OCI-LY3 (cell line): ENCODE results near the gene TAMALIN.

ENCODE experiments used
- H2AFZ ChIP-seq: fragments of 200-600, 300-600 bp; shearing (Covaris generic); 2 replicates; pipeline ENCODE4 v1.6.0; 2014; ENCODE audit warnings: antibody characterized with exemption, low read depth, low read length
- H3K27ac ChIP-seq: fragments of 200-600, 300-600 bp; sonication (generic); 2 replicates; pipeline ENCODE4 v1.5.1; 2014; ENCODE audit warnings: mild to moderate bottlenecking, low read length, moderate library complexity, mixed read lengths
- H3K27me3 ChIP-seq: fragments of 200-600, 300-600 bp; sonication (generic); 2 replicates; pipeline ENCODE4 v1.6.1; 2014; ENCODE audit warnings: low read depth, low read length, mixed read lengths
- H3K36me3 ChIP-seq: fragments of 200-600, 300-600 bp; sonication (generic); replicated peaks from 2 replicates; pipeline ENCODE3; 2014; ENCODE audit warnings: low read depth, low read length, mixed read lengths
- H3K4me1 ChIP-seq: fragments of 300-600, 200-600 bp; sonication (generic); 2 replicates; pipeline ENCODE4 v1.6.1; 2014; ENCODE audit warnings: low read length, mixed read lengths
- H3K4me2 ChIP-seq: fragments of 200-600, 300-600 bp; sonication (generic); 2 replicates; pipeline ENCODE4 v1.6.1; 2014; ENCODE audit warnings: low read length, mixed read lengths
- H3K4me3 ChIP-seq: fragments of 300-600, 200-600 bp; sonication (generic); 2 replicates; pipeline ENCODE4 v1.5.1; 2014; ENCODE audit warnings: antibody characterized with exemption, mild to moderate bottlenecking, low read length, moderate library complexity
- H3K79me2 ChIP-seq: fragments of 300-600, 200-600 bp; shearing (Covaris generic); 2 replicates; pipeline ENCODE4 v1.6.1; 2014; ENCODE audit warnings: mild to moderate bottlenecking, low read length, mixed read lengths
- H3K9ac ChIP-seq: fragments of 300-600, 200-600 bp; shearing (Covaris generic); 2 replicates; pipeline ENCODE4 v1.6.0; 2014; ENCODE audit warnings: mild to moderate bottlenecking, low read length, moderate library complexity
- H3K9me3 ChIP-seq: fragments of 200-600, 300-600 bp; shearing (Covaris generic); 2 replicates; pipeline ENCODE4 v1.6.1; 2014; ENCODE audit warnings: low read length, mixed read lengths; ENCODE audit not compliant: insufficient read depth
- H4K20me1 ChIP-seq: fragments of 200-600, 300-600 bp; sonication (generic); 2 replicates; pipeline ENCODE4 v1.6.1; 2016; ENCODE audit warnings: low read length, mixed read lengths; ENCODE audit not compliant: insufficient read depth
- EZH2phosphoT487 ChIP-seq: fragments of 200-600 bp; shearing (Covaris generic); IDR thresholded peaks from 2 replicates; pipeline ENCODE4 v1.6.1; 2018; ENCODE audit warnings: antibody characterized with exemption, mixed run types, low read depth
- TF ChIP-seq, protein P1 (sequence below): fragments of 200-600, 300-600 bp; sonication (generic); IDR thresholded peaks from 2 replicates; pipeline ENCODE4 v1.5.1; 2014; ENCODE audit warnings: antibody characterized with exemption, low read length, low read depth

The TAMALIN gene

DNA sequence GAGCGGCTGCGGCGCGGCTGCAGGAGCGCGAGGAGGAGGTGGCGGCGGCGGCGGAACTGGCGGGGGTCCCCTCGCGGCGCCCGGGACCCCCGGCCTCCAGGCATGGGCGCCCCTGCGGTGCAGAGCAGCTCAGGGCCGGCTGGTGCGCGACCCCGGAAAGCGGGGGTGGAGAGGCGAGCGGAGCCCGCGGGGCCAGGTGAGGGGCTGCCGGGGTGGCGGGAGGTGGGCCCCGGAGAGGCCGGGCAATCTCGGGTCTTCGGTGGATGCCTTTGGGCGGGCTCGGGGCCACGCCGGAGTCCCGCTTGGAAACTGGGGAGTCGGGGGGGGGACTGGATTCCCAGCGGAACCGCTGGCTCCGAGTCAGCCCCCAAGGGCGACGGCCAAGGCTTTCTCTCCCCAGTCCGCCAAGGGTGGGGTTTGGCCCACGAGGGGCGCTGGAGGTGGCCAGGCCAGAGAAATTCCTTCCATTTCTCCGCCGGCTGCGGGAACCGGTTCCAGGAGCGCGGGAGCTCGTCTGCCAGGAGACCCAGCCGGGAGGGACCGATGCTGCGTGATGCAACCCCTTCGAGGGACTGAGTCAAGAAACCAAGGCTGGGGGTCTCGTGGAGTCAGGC, 30.6 kb downstream of the TAMALIN start:
- Histone ChIP-seq H3K4me1 (peaks cover 33% of the 10 kb centered on the region), H3K9ac (peak overlapping the region; percentile 71), H3K36me3 (no peaks in the 10 kb centered on the region), H3K79me2 (no peaks in the 10 kb centered on the region), H2AFZ (peak overlapping the region; percentile 47; the same call in 1 of the 2 replicates), H3K27ac (no peak overlapping the region), H4K20me1 (no peaks in the 10 kb centered on the region), H3K4me3 (peak overlapping the region; percentile 84), H3K27me3 (peaks cover 29% of the 10 kb centered on the region), H3K9me3 (no peaks in the 10 kb centered on the region), H3K4me2 (peak overlapping the region; percentile 86)
- TF ChIP-seq, protein P1, sequence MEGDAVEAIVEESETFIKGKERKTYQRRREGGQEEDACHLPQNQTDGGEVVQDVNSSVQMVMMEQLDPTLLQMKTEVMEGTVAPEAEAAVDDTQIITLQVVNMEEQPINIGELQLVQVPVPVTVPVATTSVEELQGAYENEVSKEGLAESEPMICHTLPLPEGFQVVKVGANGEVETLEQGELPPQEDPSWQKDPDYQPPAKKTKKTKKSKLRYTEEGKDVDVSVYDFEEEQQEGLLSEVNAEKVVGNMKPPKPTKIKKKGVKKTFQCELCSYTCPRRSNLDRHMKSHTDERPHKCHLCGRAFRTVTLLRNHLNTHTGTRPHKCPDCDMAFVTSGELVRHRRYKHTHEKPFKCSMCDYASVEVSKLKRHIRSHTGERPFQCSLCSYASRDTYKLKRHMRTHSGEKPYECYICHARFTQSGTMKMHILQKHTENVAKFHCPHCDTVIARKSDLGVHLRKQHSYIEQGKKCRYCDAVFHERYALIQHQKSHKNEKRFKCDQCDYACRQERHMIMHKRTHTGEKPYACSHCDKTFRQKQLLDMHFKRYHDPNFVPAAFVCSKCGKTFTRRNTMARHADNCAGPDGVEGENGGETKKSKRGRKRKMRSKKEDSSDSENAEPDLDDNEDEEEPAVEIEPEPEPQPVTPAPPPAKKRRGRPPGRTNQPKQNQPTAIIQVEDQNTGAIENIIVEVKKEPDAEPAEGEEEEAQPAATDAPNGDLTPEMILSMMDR = no peak
- no peak for TF ChIP-seq EZH2phosphoT487

DNA sequence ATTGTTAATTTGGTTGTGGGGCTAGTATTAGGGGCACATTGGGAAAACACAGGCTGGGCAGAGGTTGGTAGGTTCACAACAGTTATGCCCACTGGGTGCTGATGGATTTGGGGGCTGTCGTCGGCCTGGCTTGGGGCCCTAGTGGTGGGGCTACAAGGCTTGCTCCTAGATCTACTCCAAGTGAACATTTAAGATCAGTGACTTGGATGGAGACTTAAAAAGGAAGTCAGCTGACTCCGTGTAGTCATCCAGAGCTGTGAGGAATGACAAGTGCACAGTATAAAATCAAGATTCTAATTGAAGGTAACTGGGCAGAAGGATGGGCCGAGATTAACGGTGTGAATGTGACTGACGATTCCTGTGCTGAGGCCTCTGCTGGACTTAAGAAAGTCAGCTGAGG, 31.7 kb downstream of the TAMALIN start:
- no peak for TF ChIP-seq EZH2phosphoT487
- TF ChIP-seq, protein P1 = no peak
- Histone ChIP-seq H3K79me2 (no peaks in the 10 kb centered on the region), H3K36me3 (no peaks in the 10 kb centered on the region), H3K4me3 (no peak overlapping the region), H3K27ac (no peak overlapping the region), H3K4me1 (peaks cover 34% of the 10 kb centered on the region), H3K4me2 (no peak overlapping the region), H2AFZ (no peak overlapping the region), H3K27me3 (peaks cover 29% of the 10 kb centered on the region), H3K9ac (no peak overlapping the region), H4K20me1 (no peaks in the 10 kb centered on the region), H3K9me3 (no peaks in the 10 kb centered on the region)

DNA sequence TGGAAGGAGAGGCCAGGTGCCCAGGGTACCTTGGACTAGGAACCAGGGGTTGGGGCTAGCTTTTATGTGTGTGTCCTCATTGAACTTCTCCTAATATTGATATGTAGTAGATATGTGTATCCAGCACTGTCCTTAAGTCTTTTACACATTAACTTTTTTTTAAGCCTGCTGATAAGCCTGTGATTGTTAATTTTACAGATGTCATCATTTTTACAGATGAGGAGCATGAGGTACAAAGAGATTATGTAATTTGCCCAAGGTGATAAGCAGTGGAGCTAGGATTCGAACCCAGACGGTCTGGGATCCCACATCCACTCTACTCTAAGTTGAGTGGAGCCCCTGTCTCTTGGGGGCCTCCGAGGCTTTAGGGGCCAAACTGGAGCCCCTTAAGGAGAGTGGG, 34.3 kb downstream of the TAMALIN start:
- TF ChIP-seq EZH2phosphoT487 = no peak
- TF ChIP-seq, protein P1 = no peak
- no peaks in the 10 kb centered on the region for H3K79me2 ChIP-seq
- H3K4me2 ChIP-seq = no peak overlapping the region
- no peak overlapping the region for H3K9ac ChIP-seq
- H3K4me1 ChIP-seq = peaks cover 33% of the 10 kb centered on the region
- H3K4me3 ChIP-seq = no peak overlapping the region
- no peaks in the 10 kb centered on the region for H3K36me3 ChIP-seq
- no peak overlapping the region for H2AFZ ChIP-seq
- no peak overlapping the region for H3K27ac ChIP-seq
- no peaks in the 10 kb centered on the region for H3K9me3 ChIP-seq
- H4K20me1 ChIP-seq = no peaks in the 10 kb centered on the region
- H3K27me3 ChIP-seq = peaks cover 13% of the 10 kb centered on the region

DNA sequence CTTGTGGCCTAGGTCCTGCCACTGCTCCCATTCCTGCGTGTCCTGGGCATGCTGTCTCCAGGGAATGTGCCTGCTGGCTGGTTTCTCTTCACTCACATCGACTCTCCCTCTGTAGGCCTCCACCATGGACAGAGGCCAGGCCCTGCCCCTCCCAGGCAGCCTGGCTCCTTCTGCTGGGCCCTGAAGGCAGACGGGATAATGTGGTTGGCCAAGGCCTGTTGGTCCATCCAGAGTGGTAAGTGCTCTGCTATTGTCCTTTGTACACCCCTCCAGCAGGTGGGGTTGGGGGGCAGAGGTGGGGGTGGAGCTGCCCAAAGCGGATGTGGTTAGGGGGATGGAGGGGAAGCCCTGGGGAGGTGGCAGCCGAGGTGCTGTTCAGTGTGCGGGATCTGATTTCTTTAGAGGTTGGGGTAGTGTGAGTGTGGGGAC, 35.0 kb downstream of the TAMALIN start:
- TF ChIP-seq EZH2phosphoT487 = no peak
- TF ChIP-seq, protein P1 = no peak

More for the DNA sequence above, 35.0 kb downstream of the TAMALIN start:
- H3K4me3 ChIP-seq = peak overlapping the region; percentile 59
- no peaks in the 10 kb centered on the region for H3K9me3 ChIP-seq
- H3K79me2 ChIP-seq = no peaks in the 10 kb centered on the region
- no peaks in the 10 kb centered on the region for H3K36me3 ChIP-seq
- peak overlapping the region; percentile 36; the same call in 1 of the 2 replicates for H3K9ac ChIP-seq
- 0 out of 2 replicates have a peak overlapping the region, but pooled peaks have one; percentile 40 for H2AFZ ChIP-seq
- peaks cover 6% of the 10 kb centered on the region; the same call in 1 of the 2 replicates for H3K27me3 ChIP-seq
- H3K4me2 ChIP-seq = peak overlapping the region; percentile 67
- no peaks in the 10 kb centered on the region for H4K20me1 ChIP-seq
- H3K27ac ChIP-seq = no peak overlapping the region
- peaks cover 31% of the 10 kb centered on the region for H3K4me1 ChIP-seq
